ENCODE results near the gene GANAB. TPM values are rescaled to one million over a fixed set of nuclear protein-coding genes. Genes with fewer than 3 reads are reported as not detected.

GANAB gene
- total and polyA plus RNA-seq, 2 donors from 2014 or later, result 110 to 309 TPM

- DNase-seq (peak; percentile 96 to 98 (median 97)), FAIRE-seq (no peak)
- H3K4me1 ChIP-seq (ENCODE audit: control insufficient read depth in 2 of 3, insufficient read depth in 2 of 3, low read depth in 1 of 3, low read length in 3 of 3), result peaks cover 5 to 18% (median 17%) of the 10 kb centered on the region in 3 donors
- no peaks in the 10 kb centered on the region for H3K27me3 ChIP-seq (ENCODE audit: control insufficient read depth, insufficient read depth, low read length)
- H3K36me3 ChIP-seq (ENCODE audit: control insufficient read depth in 2 of 3, insufficient read depth in 3 of 3, low read length in 3 of 3), result peaks cover 8 to 40% (median 38%) of the 10 kb centered on the region in 3 donors
- H3K27ac ChIP-seq (ENCODE audit: low read depth in 2 of 2, low read length in 2 of 2), result peak overlapping the region in 1 of 2 donors; percentile 23
- H3K9me3 ChIP-seq (ENCODE audit: control insufficient read depth in 2 of 3, insufficient read depth in 1 of 3, low read length in 3 of 3), result no peaks in the 10 kb centered on the region
- intact Hi-C loops (cut with DNase I), result no loop called here
- peak overlapping the region in 2 of 3 donors; percentile 16 to 77 for H3K4me3 ChIP-seq (ENCODE audit: low read length in 3 of 3)
- H3K9ac ChIP-seq (ENCODE audit: low read length in 3 of 3), result no peak overlapping the region
- no peak for TF ChIP-seq CTCF (IDR thresholded peaks at IDR 0.05; ENCODE audit: borderline replicate concordance, extremely low read depth, insufficient read depth)
Observed at GRCh38 chr11:62599069-62599696, 47.2 kb downstream of the GANAB start.

DNA sequence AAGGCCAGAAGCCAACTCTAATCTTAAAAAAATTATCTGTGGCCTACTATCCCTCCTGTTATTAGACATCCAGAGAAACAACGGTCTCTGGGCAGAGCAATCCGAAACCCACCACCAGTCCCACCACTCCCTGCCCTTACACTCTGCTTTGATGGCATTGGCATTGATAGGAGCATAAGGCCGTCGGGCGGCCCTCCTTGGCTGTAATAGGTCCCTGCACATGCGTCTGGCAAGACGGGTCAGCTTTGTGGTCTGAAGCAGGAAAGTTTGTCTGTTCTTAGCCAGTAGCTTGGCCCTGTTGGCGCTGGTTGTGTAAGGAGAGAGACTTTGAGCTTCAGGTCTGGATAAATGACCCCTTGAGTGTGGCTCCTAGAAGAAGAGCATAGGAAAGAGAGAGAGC lies 51.3 kb downstream of the GANAB start:
- no peak for FAIRE-seq
- H3K4me1 ChIP-seq (ENCODE audit: control insufficient read depth in 2 of 3, insufficient read depth in 2 of 3, low read depth in 1 of 3, low read length in 3 of 3), result peaks cover 9 to 21% (median 17%) of the 10 kb centered on the region in 3 donors

DNA sequence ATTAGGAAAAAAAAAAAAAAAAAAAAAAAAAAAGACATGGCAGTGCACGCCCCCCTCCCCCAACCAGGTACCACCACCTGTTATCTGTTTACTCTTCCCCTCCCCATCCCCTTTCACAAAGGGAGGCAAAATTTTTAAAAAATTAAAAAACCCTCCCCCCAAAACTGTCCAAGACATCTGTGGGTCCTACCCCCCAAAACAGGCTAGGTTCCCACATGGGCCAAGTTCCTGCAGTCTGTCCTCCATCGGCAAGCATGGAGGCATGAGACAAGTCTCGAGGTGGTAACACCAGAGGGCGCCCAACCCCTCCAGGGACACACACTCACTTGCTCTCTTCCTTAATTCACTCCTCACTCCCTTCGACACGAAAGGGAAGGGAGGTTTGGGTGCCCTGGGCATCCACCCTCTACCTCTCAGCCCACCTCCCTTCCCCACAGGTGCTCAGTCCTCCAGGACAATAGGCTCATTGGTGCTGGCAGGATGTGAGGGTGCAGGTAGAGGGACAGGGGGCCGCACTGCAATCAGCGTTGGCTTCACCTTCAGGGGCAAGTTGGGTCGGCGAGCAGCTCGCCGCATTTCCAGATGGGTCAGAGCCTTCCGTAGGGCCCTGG lies 52.9 kb downstream of the GANAB start:
- FAIRE-seq (no peak), DNase-seq (peak; percentile 73 to 88 (median 79))
- no peak overlapping the region for H3K27ac ChIP-seq (ENCODE audit: low read depth in 2 of 2, low read length in 2 of 2)
- intact Hi-C loops (cut with DNase I), result no loop called here
- H3K36me3 ChIP-seq (ENCODE audit: control insufficient read depth in 2 of 3, insufficient read depth in 3 of 3, low read length in 3 of 3), result peaks cover 8 to 42% (median 40%) of the 10 kb centered on the region in 3 donors
- H3K27me3 ChIP-seq (ENCODE audit: control insufficient read depth, insufficient read depth, low read length), result no peaks in the 10 kb centered on the region
- H3K4me3 ChIP-seq (ENCODE audit: low read length in 3 of 3), result no peak overlapping the region
- H3K9ac ChIP-seq (ENCODE audit: low read length in 3 of 3), result no peak overlapping the region
- TF ChIP-seq CTCF (IDR thresholded peaks at IDR 0.05; ENCODE audit: borderline replicate concordance, extremely low read depth, insufficient read depth), result peak; percentile 41
- H3K4me1 ChIP-seq (ENCODE audit: control insufficient read depth in 2 of 3, insufficient read depth in 2 of 3, low read depth in 1 of 3, low read length in 3 of 3), result peaks cover 4 to 16% (median 12%) of the 10 kb centered on the region in 3 donors
- H3K9me3 ChIP-seq (ENCODE audit: control insufficient read depth in 2 of 3, insufficient read depth in 1 of 3, low read length in 3 of 3), result no peaks in the 10 kb centered on the region

More for the DNA sequence above, 51.3 kb downstream of the GANAB start:
- H3K9ac ChIP-seq (ENCODE audit: low read length in 3 of 3), result no peak overlapping the region
- intact Hi-C loops (cut with DNase I), result no loop called here
- peaks cover 8 to 40% (median 39%) of the 10 kb centered on the region in 3 donors for H3K36me3 ChIP-seq (ENCODE audit: control insufficient read depth in 2 of 3, insufficient read depth in 3 of 3, low read length in 3 of 3)
- H3K27me3 ChIP-seq (ENCODE audit: control insufficient read depth, insufficient read depth, low read length), result no peaks in the 10 kb centered on the region
- H3K4me3 ChIP-seq (ENCODE audit: low read length in 3 of 3), result no peak overlapping the region
- TF ChIP-seq CTCF (IDR thresholded peaks at IDR 0.05; ENCODE audit: borderline replicate concordance, extremely low read depth, insufficient read depth), result no peak
- no peaks in the 10 kb centered on the region for H3K9me3 ChIP-seq (ENCODE audit: control insufficient read depth in 2 of 3, insufficient read depth in 1 of 3, low read length in 3 of 3)
- no peak overlapping the region for H3K27ac ChIP-seq (ENCODE audit: low read depth in 2 of 2, low read length in 2 of 2)
- DNase-seq, result no peak

Data from kidney (tissue), 14 donors.